K562 (cell line): ENCODE data around the gene NXPE2. TPM values are rescaled to one million over a fixed set of nuclear protein-coding genes. Genes with fewer than 3 reads are reported as not detected.

ENCODE experiments used
- ATAC-seq: fragments of 200-7000 bp; cut with Tn5 transposase; 3 replicates; pipeline ENCODE4 v1.9.1; 2020; ENCODE audit warnings: moderate library complexity
- BruUV-seq: library from RNA; stranded (reverse); fragments of 400-500 nt; replicated peaks from 2 replicates; lab custom pipeline; 2021; lab: Mats Ljungman, UMichigan
- CTCF ChIA-PET: fragments of 300-600 bp; formaldehyde crosslinking; extraction: SDS; loops from one replicate; lab custom pipeline; 2021; ENCODE audit warnings: low intra/inter-chr PET ratio; lab: Yijun Ruan, JAX
- POLR2A ChIA-PET: fragments of 300-600, 350-650 bp; sonication (Branson Sonifier 250); formaldehyde crosslinking; extraction: SDS; loops from one replicate; lab custom pipeline; 2021; ENCODE audit warnings: antibody characterized with exemption, inconsistent platforms; lab: Yijun Ruan, JAX
- DNase-seq, 4 experiments: peaks; one replicate each; pipeline versions ENCODE4 v3.0.0 to v3.0.0-alpha.2; 2011 to 2018; ENCODE audit warnings: low spot score in 3 of 4, mixed read lengths in 3 of 4; ENCODE audit errors: extremely low read depth in 1 of 4
- FAIRE-seq: peaks from 2 replicates; lab custom pipeline; 2011; peaks lifted over from hg19 to GRCh38; lab: Jason Lieb, UNC
- H2AFZ ChIP-seq: 2 replicates; pipeline ENCODE4 v1.6.0; 2011; ENCODE audit warnings: low read depth, low read length, control low read depth, inconsistent platforms
- H3K27ac ChIP-seq: fragments of 200-600 bp; 3 replicates; pipeline ENCODE4 v1.8.0; 2011; ENCODE audit warnings: low read depth, mild to moderate bottlenecking, control low read depth, inconsistent platforms, low read length, moderate library complexity, mixed read lengths; ENCODE audit errors: extremely low read depth
- H3K27me3 ChIP-seq, 2 experiments: fragments of 300-600 bp in 1 of 2; 2 replicates in 1 of 2; 3 replicates in 1 of 2; pipeline versions ENCODE4 v1.6.0 to v1.8.0; 2011; ENCODE audit warnings: inconsistent platforms in 2 of 2, low read length in 2 of 2, mild to moderate bottlenecking in 1 of 2, mixed read lengths in 1 of 2, moderate library complexity in 1 of 2; ENCODE audit not compliant: control insufficient read depth in 2 of 2, insufficient read depth in 2 of 2
- H3K36me3 ChIP-seq: fragments of 300-600 bp; 3 replicates; pipeline ENCODE4 v1.8.0; 2011; ENCODE audit warnings: mild to moderate bottlenecking, low read length, inconsistent platforms; ENCODE audit not compliant: control insufficient read depth, insufficient read depth
- H3K4me1 ChIP-seq, 2 experiments: fragments of 200-600 bp in 1 of 2; replicated peaks in 1 of 2; 2 replicates in 1 of 2; 3 replicates in 1 of 2; pipeline versions ENCODE4 v1.5.1 to v1.8.0; 2011; ENCODE audit warnings: inconsistent platforms in 2 of 2, low read length in 2 of 2, mild to moderate bottlenecking in 1 of 2, mixed read lengths in 1 of 2, moderate library complexity in 1 of 2; ENCODE audit not compliant: control insufficient read depth in 2 of 2, insufficient read depth in 2 of 2
- H3K4me2 ChIP-seq: 2 replicates; pipeline ENCODE4 v1.6.1; 2011; ENCODE audit warnings: low read length, control low read depth, inconsistent platforms, mixed read lengths; ENCODE audit not compliant: insufficient read depth
- H3K4me3 ChIP-seq: fragments of 200-600 bp; sonication (generic), shearing (Covaris generic); 2 replicates; pipeline ENCODE4 v1.5.1; 2016; ENCODE audit warnings: control low read depth, inconsistent platforms
- H3K79me2 ChIP-seq: fragments of 200-600 bp; 3 replicates; pipeline ENCODE4 v1.8.0; 2011; ENCODE audit warnings: low read length, inconsistent platforms; ENCODE audit not compliant: control insufficient read depth, insufficient read depth
- H3K9ac ChIP-seq, 2 experiments: 2 replicates each; pipeline versions ENCODE4 v1.6.0 to v1.6.1; 2011; ENCODE audit warnings: low read depth in 2 of 2, low read length in 2 of 2, control low read depth in 1 of 2, inconsistent platforms in 1 of 2, mild to moderate bottlenecking in 1 of 2, mixed read lengths in 1 of 2; ENCODE audit not compliant: insufficient read depth in 1 of 2
- H3K9me1 ChIP-seq: one replicate; pipeline ENCODE4 v1.6.0; 2011; ENCODE audit warnings: inconsistent platforms, mild to moderate bottlenecking, low read length, moderate library complexity; ENCODE audit not compliant: control insufficient read depth, insufficient read depth
- H3K9me3 ChIP-seq: replicated peaks from 2 replicates; pipeline ENCODE4 v1.5.1; 2011; ENCODE audit warnings: low read depth, low read length, inconsistent platforms; ENCODE audit not compliant: control insufficient read depth, insufficient read depth
- H4K20me1 ChIP-seq: replicated peaks from 2 replicates; pipeline ENCODE4 v1.6.1; 2011; ENCODE audit warnings: low read length, inconsistent platforms, mixed read lengths; ENCODE audit not compliant: control insufficient read depth, insufficient read depth
- CUX1 ChIP-seq: fragments of 200-800 bp; sonication (Bioruptor generic); IDR thresholded peaks from 2 replicates; pipeline ENCODE4 v1.6.1; 2016; ENCODE audit warnings: missing genetic modification characterization, missing compliant biosample characterization
- HCFC1 ChIP-seq: IDR thresholded peaks from 2 replicates; pipeline ENCODE4 v1.6.1; 2012; ENCODE audit warnings: low read depth, low read length, improper control_type of control experiment
- JUND ChIP-seq, 2 experiments: IDR thresholded peaks; 2 replicates in 1 of 2; 3 replicates in 1 of 2; pipeline ENCODE4 v1.6.1; 2011; ENCODE audit warnings: borderline replicate concordance in 2 of 2, low read depth in 2 of 2, low read length in 2 of 2, improper control_type of control experiment in 1 of 2, missing biosample characterization in 1 of 2, missing genetic modification characterization in 1 of 2, missing genetic modification reagents in 1 of 2
- KDM2B ChIP-seq: fragments of 250-450 bp; sonication (Bioruptor Pico); IDR thresholded peaks from 2 replicates; pipeline ENCODE4 v1.8.0; 2021; ENCODE audit warnings: mild to moderate bottlenecking, moderate library complexity
- MCM2 ChIP-seq: fragments of 450-650 bp; IDR thresholded peaks from 2 replicates; pipeline ENCODE4 v1.6.1; 2017; ENCODE audit warnings: low read depth, mild to moderate bottlenecking
- MTF1 ChIP-seq: fragments of 250-450 bp; sonication (Bioruptor Pico); IDR thresholded peaks from 2 replicates; pipeline ENCODE4 v1.9.0; 2021; ENCODE audit warnings: moderate library complexity, mild to moderate bottlenecking, inconsistent platforms, borderline replicate concordance
- NKRF ChIP-seq: fragments of 450-650 bp; IDR thresholded peaks from 2 replicates; pipeline ENCODE4 v1.6.1; 2016; ENCODE audit warnings: borderline replicate concordance
- NUFIP1 ChIP-seq: fragments of 450-650 bp; IDR thresholded peaks from 2 replicates; pipeline ENCODE4 v1.6.1; 2018; ENCODE audit not compliant: partially characterized antibody
- OTX1 ChIP-seq: fragments of 450-650 bp; formaldehyde crosslinking; IDR thresholded peaks from 2 replicates; pipeline ENCODE4 v1.4.0; 2022; ENCODE audit warnings: mild to moderate bottlenecking
- POLR3G ChIP-seq: IDR thresholded peaks from 2 replicates; pipeline ENCODE4 v1.6.1; 2011; ENCODE audit not compliant: insufficient read length, insufficient replicate concordance; ENCODE audit errors: extremely low read depth
- SMARCE1 ChIP-seq: fragments of 450-650 bp; IDR thresholded peaks from 2 replicates; pipeline ENCODE4 v1.7.1; 2016; ENCODE audit warnings: mild to moderate bottlenecking
- SMC3 ChIP-seq: conservative IDR thresholded peaks from 2 replicates; pipeline ENCODE4 v1.6.1; 2011; ENCODE audit warnings: low read depth, low read length, improper control_type of control experiment; ENCODE audit not compliant: insufficient read depth
- TAF1 ChIP-seq: IDR thresholded peaks from 2 replicates; pipeline ENCODE4 v1.6.1; 2011; ENCODE audit warnings: mild to moderate bottlenecking, low read length, moderate library complexity; ENCODE audit not compliant: insufficient read depth, control insufficient read depth, severe bottlenecking; ENCODE audit errors: extremely low read depth
- XRCC5 ChIP-seq: fragments of 200-400 bp; formaldehyde crosslinking; IDR thresholded peaks from 2 replicates; pipeline ENCODE4 v1.6.1; 2017; ENCODE audit warnings: low read depth, mild to moderate bottlenecking, low read length
- ZNF23 ChIP-seq: fragments of 250-450 bp; sonication (Bioruptor Pico); IDR thresholded peaks from 2 replicates; pipeline ENCODE4 v1.4.0; 2020; ENCODE audit warnings: mild to moderate bottlenecking
- whole genome bisulfite sequencing: fragments of 100-300 bp; shearing (Covaris generic); methylation state at CpG from one replicate; pipeline ENCODE4 v1.1.6; 2016; ENCODE audit warnings: low coverage, mixed read lengths; ENCODE audit not compliant: insufficient coverage; ENCODE audit errors: missing lambda C conversion rate; 5-methylcytosine and 5-hydroxymethylcytosine counted together
- in situ Hi-C: fragments of 300-500 bp; cut with MboI; formaldehyde crosslinking; loops from 4 replicates; pipeline ENCODE4 v1.15.0; 2018; ENCODE audit warnings: inconsistent platforms, mixed read lengths
- intact Hi-C: fragments of 100-400 bp; cut with micrococcal nuclease; formaldehyde crosslinking; loops from 2 replicates; pipeline ENCODE4 v1.14.2; 2022
- polyA plus RNA-seq, 8 experiments: library from polyadenylated mRNA; depleted of rRNA in 4 of 8; stranded (reverse) in 5 of 8; unstranded in 3 of 8; fragments of >200 nt; fragmentation: Nextera tagmentation in 2 of 8; fragmentation: Illumina TruSeq in 1 of 8; extraction: Ambion mirVana in 2 of 8; extraction: Trizol in 1 of 8; gene quantifications; 2 replicates each; pipeline versions ENCODE4 v1.2.1 to v1.2.3, GENCODE V29; 2011 to 2014; ENCODE audit warnings: inconsistent platforms in 1 of 8, missing spikeins in 1 of 8
- total RNA-seq, 7 experiments: library from RNA; depleted of rRNA in 6 of 7; stranded (reverse); fragments of >200 nt in 6 of 7; fragmentation: Illumina TruSeq in 2 of 7; extraction: Trizol in 2 of 7; gene quantifications; 2 replicates each; pipeline versions ENCODE4 v1.2.1 to v1.2.3, GENCODE V29; 2011 to 2021; ENCODE audit warnings: low replicate concordance in 1 of 7

The NXPE2 gene
- total and polyA plus RNA-seq, 9 of the 15 experiments (the other 6 are each of a cell fraction or from before 2014, with no cell fraction given): not detected

- Histone ChIP-seq H3K4me1 (no peaks in the 10 kb centered on the region), H3K9me3 (no peaks in the 10 kb centered on the region), H3K4me3 (no peak overlapping the region), H3K9me1 (no peaks in the 10 kb centered on the region), H3K9ac (no peak overlapping the region), H3K79me2 (no peaks in the 10 kb centered on the region), H3K36me3 (no peaks in the 10 kb centered on the region), H3K27ac (no peak overlapping the region), H2AFZ (no peak overlapping the region), H3K27me3 (no peaks in the 10 kb centered on the region; a peak in 1 of 5 replicates), H3K4me2 (no peak overlapping the region), H4K20me1 (no peaks in the 10 kb centered on the region)
- ChIA-PET CTCF (no interaction called here), POLR2A (no interaction called here)
- BruUV-seq: no TSS peak
- ATAC-seq: no peak
- DNase-seq: no peak
- in situ Hi-C loops: no loop called here
- no peak for FAIRE-seq
- WGBS: 0% methylated on average over 5 of the region's 5 CpGs
- intact Hi-C loops: no loop called here
- TF ChIP-seq MCM2 (no peak), JUND (IDR thresholded peaks at IDR 0.05; ENCODE audit: borderline replicate concordance, low read depth, low read length) (no peak), JUND (tag; IDR thresholded peaks at IDR 0.05; ENCODE audit: borderline replicate concordance, low read depth, low read length) (no peak), SMARCE1 (no peak), NKRF (no peak), MTF1 (CRISPR knock-in tag) (no peak), HCFC1 (no peak), NUFIP1 (no peak), SMC3 (no peak), KDM2B (CRISPR knock-in tag) (no peak), POLR3G (no peak), OTX1 (CRISPR knock-in tag) (no peak), XRCC5 (no peak), TAF1 (no peak), CUX1 (CRISPR knock-in tag) (no peak), ZNF23 (CRISPR knock-in tag) (no peak)
Observed at GRCh38 chr11:114719562-114719961, 41.2 kb downstream of the NXPE2 start.
